Inferior parietal cortex (tissue), 1 donor: ENCODE data around the gene BCL2L11.

Source experiments
- DNase-seq: peaks from one replicate; pipeline ENCODE4 v3.0.0-alpha.2; 2016; ENCODE audit errors: extremely low spot score

Gene BCL2L11

DNA sequence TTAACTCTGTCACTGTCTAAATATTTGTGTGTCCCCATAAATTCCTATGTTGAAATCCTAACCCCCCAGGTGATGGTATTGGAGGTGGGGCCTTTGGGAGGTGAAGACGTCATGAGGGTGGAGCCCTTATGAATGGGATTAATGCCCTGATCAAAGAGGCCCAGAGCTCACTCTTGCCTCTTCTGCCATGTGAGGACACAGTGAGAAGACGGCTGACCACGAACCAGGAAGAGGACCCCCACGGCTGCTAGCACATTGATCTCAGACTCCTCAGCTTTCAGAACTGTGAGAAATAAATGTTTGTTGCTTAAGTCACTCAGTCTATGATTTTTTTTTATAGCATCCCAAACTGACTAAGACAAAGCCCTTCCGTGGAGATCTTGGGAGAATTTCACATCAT is 71.2 kb downstream of the BCL2L11 start:
- no peak for DNase-seq

DNA sequence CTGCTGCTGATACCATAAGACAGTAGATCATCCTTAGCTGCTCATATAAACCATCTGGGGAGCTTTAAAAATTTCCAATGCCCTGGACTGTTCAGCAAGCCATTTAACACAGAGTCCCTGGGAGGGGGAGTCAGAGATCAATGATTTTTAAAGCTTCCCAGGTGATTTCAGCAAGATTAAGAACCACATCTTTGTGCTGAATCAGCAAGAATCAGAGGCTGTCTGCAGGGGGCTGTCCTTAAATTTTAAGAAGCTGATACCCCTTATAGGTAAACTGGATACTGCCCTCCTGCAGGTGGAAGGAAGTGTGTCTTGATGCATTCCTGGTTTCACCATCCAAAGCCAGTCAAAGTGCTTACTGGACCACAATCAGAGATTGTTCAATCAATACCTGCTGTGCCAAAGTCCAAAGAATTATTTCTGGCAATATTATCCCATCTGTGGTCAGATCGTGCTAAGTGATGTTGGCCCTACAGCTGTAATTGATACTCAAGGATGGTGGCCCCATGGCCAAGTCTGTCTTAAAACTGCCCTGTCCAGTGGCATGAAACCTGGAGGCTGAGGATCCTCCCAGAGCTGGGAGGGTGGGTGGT is 72.2 kb downstream of the BCL2L11 start:
- no peak for DNase-seq

DNA sequence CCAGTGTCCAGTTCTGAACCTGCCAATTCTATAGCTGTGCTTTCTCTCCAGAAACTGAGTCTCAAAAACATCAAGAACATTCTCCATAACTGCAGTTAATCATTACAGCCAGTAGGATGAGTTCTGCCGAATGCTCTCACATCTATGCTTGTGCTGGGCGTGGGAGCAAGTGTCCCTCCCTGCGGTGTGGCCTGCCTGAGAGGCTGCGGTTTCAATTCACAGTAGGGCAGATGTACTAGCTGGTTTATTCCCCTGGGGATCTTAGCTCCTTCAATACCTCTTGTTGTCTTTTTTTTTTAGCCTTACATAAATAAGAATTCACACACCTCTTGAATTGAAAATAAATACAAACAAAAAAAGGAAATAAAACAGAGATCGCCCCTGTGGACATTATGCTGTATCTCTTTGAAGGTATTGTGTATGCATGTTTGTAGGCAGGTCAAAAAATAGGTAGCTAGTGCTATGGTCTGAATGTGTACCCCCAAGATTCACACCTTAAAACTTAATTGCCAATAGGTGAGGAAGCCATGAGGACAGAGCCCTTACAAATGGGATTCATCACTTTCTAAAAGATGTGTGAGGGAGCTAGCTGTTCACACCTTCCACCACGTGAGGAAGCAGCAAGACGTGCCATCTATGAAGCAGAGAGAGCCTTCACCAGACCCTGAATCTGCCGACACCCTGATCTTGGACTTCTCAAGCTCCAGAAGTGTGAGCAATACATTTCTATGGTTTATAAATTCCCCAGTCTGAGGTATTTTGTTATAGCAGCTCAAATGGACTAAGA is 74.3 kb downstream of the BCL2L11 start:
- DNase-seq, result no peak

DNA sequence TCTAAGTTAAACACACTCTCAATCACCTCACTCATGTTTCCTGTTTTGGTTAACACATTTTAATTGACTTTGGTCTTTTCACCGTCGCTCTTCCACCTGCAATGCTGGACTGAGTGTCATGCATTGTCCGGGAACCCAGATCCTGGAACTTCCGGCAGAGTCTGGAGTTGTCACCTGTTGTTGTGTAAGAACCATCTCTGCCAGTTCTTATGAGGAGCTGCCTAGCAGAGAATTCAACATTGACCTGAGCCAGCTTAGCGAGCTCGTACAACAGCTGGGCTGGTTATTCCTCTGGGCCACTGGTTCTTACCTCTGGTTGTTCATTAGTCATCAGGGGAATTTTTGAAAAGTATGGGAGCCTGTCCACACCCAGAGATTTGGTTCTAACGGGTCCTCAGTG is 75.7 kb downstream of the BCL2L11 start:
- no peak for DNase-seq

DNA sequence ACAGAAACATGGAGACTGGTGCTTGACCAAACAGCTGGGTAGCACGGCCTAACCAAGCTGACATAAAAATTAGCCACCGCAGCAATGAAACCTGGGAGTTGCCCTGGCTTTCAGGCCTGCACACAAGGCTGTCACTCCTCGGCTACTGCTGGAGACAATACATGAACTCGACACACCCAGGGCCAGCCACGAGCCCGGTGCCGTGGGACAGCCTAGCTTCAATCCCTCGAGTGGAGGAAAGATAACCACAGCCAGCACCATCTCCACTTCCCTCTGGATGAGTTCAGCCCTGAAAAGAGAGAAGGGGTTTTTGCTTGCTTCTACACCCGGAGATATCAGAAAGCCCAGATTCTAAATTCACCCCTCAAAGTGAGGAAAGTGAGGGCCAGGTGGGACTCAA is 78.0 kb downstream of the BCL2L11 start:
- DNase-seq, result no peak

DNA sequence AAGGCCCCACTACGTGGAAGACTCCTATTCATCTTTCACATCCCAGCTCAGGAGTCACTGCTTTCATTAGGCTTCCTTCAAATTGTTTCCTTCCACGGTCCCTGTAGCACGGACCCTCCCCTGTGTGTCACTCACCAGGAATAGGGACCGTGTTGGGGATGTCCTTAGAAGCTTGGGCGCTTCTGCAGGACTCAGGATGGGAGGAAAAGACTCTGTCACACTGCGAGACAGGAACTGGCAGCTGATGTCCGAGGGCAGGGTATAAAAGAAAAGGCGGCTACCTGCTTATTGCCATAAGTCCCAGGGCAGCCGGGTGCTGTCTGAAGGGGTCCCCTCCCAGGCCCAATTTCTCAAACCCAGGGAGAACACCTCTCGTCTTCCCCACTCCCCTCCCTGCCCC is 79.1 kb downstream of the BCL2L11 start:
- DNase-seq, result no peak

GRCh38 chr2:111200333-111200881 is 79.7 kb downstream of the BCL2L11 start:
- no peak for DNase-seq

DNA sequence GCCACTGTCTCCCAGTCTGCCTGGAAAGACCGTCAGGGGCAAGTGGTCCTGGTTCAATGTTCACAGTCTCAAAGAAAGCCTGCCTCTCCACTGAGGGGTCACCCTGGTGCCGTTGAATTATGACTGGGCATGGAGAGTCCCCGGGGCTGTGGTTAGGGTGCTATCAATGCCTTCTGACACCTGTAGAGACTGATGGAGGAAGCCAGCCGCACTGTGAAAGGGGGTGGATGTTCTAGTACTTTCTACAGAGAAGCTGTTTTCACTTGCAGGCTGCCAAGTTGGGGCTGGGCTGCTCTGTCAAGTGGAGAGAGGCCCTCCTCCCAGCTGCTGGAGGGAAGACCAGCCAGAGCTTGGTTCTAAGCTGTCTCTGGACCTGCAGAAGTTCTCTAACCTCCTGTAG is 80.5 kb downstream of the BCL2L11 start:
- DNase-seq, result no peak

DNA sequence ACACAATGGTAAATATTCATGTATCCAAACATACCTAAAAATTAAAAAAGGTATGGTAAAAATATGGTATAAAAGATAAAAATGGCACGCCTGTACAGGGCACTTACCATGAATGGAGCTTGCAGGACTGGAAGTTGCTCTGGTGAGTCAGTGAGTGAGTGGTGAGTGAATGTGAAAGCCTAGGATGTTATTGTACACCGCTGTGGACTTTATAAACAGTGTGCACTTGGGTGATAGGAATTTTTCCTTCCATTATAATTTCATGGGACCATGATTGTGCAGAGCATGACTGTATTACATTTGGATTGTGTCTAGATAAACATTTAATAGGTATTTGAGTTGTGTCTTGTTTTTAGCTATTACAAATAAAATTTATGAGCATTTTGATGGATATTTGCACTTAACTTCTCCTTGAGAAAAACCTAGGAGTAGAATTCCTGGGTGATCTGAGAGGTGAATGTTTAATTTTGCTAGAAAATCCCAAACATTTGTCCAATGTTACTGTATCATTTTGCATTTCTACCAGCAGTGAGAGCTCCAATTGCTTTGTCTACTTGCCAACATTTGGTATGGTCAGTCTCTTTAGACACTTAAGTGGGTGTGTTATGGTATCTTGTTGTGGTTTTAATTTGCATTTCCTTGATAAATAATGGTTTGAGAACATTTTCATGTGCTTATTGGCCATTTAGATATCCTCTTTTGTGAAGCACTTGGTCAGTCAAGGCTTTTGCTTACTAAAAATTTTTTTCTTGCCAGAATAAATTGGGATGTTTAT is 81.7 kb downstream of the BCL2L11 start:
- no peak for DNase-seq

DNA sequence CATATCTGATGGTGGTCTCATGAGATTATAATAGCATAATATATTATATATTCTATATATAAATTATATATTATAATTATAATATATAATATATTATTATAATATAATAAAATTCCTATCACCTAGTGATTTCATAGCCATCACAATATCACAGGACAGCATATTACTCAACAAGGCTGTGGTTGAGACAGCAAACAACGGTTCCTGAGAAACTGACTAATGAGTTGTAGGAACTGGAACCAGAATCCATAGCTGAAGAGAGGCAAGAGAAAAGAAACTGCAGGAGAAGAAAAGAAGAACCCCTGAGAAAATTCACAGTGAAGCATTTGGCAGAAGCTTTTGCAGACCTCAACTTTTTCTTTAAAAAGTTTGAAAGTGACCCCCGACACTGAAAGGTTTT is 84.0 kb downstream of the BCL2L11 start:
- DNase-seq, result no peak

DNA sequence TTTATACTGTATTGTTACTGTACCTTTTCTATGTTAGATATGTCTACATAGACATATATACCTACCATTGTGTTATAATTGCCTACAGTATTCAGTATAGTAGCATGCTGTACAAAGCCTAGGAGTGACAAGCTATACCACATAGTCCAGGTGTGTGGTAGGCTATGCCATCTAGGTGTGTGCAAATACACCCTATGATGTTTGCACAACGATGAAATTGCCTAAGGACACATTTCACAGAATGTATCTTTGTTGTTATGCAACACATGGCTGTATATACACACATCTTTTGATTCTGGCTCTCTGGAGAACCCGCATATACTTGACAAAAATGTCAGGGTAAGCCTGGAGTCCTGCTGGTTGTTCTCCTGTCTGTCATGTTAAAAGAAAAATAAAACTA is 85.1 kb downstream of the BCL2L11 start:
- no peak for DNase-seq

- DNase-seq, result no peak
Measured at GRCh38 chr2:111207851-111208250, 87.1 kb downstream of the BCL2L11 start.

GRCh38 chr2:111208639-111209038 is 87.9 kb downstream of the BCL2L11 start:
- no peak for DNase-seq

GRCh38 chr2:111209045-111209514 is 88.4 kb downstream of the BCL2L11 start:
- no peak for DNase-seq

DNA sequence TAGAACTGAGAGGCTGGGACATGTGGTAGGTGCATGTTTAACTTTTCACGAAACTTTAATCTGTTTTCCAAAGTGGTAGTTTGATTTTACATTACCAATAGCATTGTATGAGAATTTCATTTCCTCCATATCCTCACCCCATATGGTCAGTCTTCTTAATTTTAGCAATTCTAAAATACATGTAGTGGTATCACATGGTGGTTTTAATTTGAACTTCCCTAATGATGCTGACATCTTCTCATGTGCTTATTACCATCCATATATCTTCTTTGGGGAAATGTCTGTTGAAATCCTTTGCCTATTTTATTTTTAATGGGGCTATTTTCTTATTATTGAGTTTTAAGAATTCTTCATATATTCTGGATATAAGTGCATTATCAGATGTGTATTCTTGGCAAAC is 89.3 kb downstream of the BCL2L11 start:
- DNase-seq, result no peak

DNA sequence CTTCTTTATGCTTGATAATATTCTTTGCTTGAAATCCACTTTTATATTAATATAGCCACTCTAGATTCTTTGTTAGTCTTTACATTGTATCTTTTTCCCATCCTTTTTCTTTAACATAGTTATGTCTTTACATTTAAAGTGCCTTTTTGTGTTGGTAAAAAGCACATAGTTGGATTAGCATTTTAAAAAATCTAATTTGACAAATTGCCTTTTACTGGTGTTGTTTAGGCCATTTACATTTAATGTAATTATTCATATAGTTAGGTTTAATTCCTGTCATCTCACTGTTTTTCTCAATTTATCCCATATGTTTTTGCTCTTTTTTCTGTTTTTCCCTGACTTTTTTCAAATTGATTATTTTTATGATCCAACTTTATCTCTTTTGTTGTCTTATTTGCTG is 93.2 kb downstream of the BCL2L11 start:
- no peak for DNase-seq

- DNase-seq, result no peak
Measured at GRCh38 chr2:111216811-111217652, 96.3 kb downstream of the BCL2L11 start.
